Fibroblast of lung (primary cell): ENCODE data around the gene SLC6A13. TPM values are rescaled to one million over a fixed set of nuclear protein-coding genes. Genes with fewer than 3 reads are reported as not detected.

Source experiments
- DNase-seq, 2 donors: peaks; one replicate each; pipeline versions ENCODE4 v3.0.0 to v3.0.0-alpha.2; 2010; ENCODE audit warnings: low read depth in 2 of 2
- H2AFZ ChIP-seq: 2 replicates; pipeline ENCODE4 v1.5.1; 2012; ENCODE audit warnings: low read length, control low read depth, inconsistent platforms
- H3K27ac ChIP-seq: 2 replicates; pipeline ENCODE4 v1.5.1; 2011; ENCODE audit warnings: low read length, control low read depth; ENCODE audit not compliant: insufficient read depth
- H3K27me3 ChIP-seq: 2 replicates; pipeline ENCODE4 v1.5.1; 2011; ENCODE audit warnings: mild to moderate bottlenecking, low read length; ENCODE audit not compliant: control insufficient read depth, insufficient read depth
- H3K36me3 ChIP-seq: 2 replicates; pipeline ENCODE4 v1.5.1; 2011; ENCODE audit warnings: low read length; ENCODE audit not compliant: control insufficient read depth, insufficient read depth
- H3K4me1 ChIP-seq: 2 replicates; pipeline ENCODE4 v1.5.1; 2011; ENCODE audit warnings: low read length; ENCODE audit not compliant: control insufficient read depth, insufficient read depth; ENCODE audit errors: extremely low read depth
- H3K4me2 ChIP-seq: 2 replicates; pipeline ENCODE4 v1.5.1; 2011; ENCODE audit warnings: low read length, control low read depth; ENCODE audit not compliant: insufficient read depth; ENCODE audit errors: extremely low read depth
- H3K4me3 ChIP-seq, 4 experiments: fragments of 200-600 bp in 1 of 4; sonication (generic) in 1 of 4; replicated peaks in 1 of 4; 2 replicates each; pipeline ENCODE4 v1.5.1; 2011 to 2016; ENCODE audit warnings: low read length in 4 of 4, low read depth in 3 of 4, mild to moderate bottlenecking in 3 of 4, control low read depth in 2 of 4, inconsistent platforms in 1 of 4, mixed read lengths in 1 of 4; ENCODE audit not compliant: insufficient read depth in 1 of 4; ENCODE audit errors: control extremely low read depth in 1 of 4
- H3K79me2 ChIP-seq: 2 replicates; pipeline ENCODE4 v1.5.1; 2012; ENCODE audit warnings: mild to moderate bottlenecking, low read length, inconsistent platforms; ENCODE audit not compliant: control insufficient read depth, insufficient read depth
- H3K9ac ChIP-seq: 2 replicates; pipeline ENCODE4 v1.5.1; 2011; ENCODE audit warnings: mild to moderate bottlenecking, low read length, control low read depth; ENCODE audit not compliant: insufficient read depth
- H3K9me3 ChIP-seq: 2 replicates; pipeline ENCODE4 v1.5.1; 2012; ENCODE audit warnings: low read depth, low read length; ENCODE audit not compliant: control insufficient read depth, insufficient read depth
- H4K20me1 ChIP-seq: 2 replicates; pipeline ENCODE4 v1.5.1; 2011; ENCODE audit warnings: low read length; ENCODE audit not compliant: control insufficient read depth, insufficient read depth; ENCODE audit errors: extremely low read depth
- EZH2 ChIP-seq: IDR thresholded peaks from 2 replicates; pipeline ENCODE4 v1.5.1; 2012; ENCODE audit warnings: low read length, control low read depth, mild to moderate bottlenecking; ENCODE audit errors: missing control alignments
- polyA plus RNA-seq, 2 donors: library from polyadenylated mRNA; depleted of rRNA in 1 of 2; stranded (reverse) in 1 of 2; unstranded in 1 of 2; fragments of >200 nt; gene quantifications; 2 replicates each; pipeline ENCODE4 v1.2.1, GENCODE V29; 2011 to 2012; ENCODE audit warnings: missing spikeins in 1 of 2
- total RNA-seq: library from RNA; depleted of rRNA; stranded (reverse); fragments of >200 nt; gene quantifications from 2 replicates; pipeline ENCODE4 v1.2.1, GENCODE V29; 2014
- TF ChIP-seq, protein P1 (sequence below), 2 donors: IDR thresholded peaks in 1 of 2; conservative IDR thresholded peaks in 1 of 2; 1 replicate in 1 of 2; 2 replicates in 1 of 2; pipeline ENCODE4 v1.5.1; 2011 to 2012; ENCODE audit warnings: low read length in 2 of 2, control low read depth in 1 of 2, inconsistent platforms in 1 of 2, low read depth in 1 of 2, mild to moderate bottlenecking in 1 of 2

SLC6A13 gene
- total and polyA plus RNA-seq, 2 donors (not counting 1 experiment from before 2014, with no cell fraction given): not detected

DNA sequence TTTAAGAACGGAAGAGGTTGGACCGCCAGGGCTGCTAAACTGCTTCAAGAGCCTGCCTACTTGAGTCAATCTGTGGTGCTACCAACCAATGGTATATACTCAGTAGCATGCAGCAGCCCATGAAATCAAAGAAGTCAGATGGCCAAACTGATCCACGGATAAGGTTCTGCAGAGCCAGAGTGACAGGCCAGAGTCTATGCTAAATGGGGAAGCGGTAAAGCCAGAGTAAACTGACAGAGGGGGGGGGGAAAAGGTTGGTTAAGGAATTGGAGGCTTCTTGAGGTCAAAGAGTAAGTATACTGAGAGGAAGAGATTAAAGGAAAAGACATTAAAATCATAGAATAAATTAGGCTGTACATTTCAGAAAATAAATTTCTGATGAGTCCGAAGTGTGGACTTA is 15.4 kb upstream of the SLC6A13 start:
- no peak for DNase-seq
- Histone ChIP-seq H3K4me1 (no peaks in the 10 kb centered on the region), H3K4me2 (no peak overlapping the region), H4K20me1 (no peaks in the 10 kb centered on the region), H3K79me2 (no peaks in the 10 kb centered on the region), H3K36me3 (no peaks in the 10 kb centered on the region), H3K4me3 (no peak overlapping the region), H3K9me3 (no peaks in the 10 kb centered on the region), H3K27ac (no peak overlapping the region), H3K9ac (no peak overlapping the region), H3K27me3 (no peaks in the 10 kb centered on the region), H2AFZ (no peak overlapping the region)
- no peak for TF ChIP-seq EZH2
- TF ChIP-seq, protein P1, sequence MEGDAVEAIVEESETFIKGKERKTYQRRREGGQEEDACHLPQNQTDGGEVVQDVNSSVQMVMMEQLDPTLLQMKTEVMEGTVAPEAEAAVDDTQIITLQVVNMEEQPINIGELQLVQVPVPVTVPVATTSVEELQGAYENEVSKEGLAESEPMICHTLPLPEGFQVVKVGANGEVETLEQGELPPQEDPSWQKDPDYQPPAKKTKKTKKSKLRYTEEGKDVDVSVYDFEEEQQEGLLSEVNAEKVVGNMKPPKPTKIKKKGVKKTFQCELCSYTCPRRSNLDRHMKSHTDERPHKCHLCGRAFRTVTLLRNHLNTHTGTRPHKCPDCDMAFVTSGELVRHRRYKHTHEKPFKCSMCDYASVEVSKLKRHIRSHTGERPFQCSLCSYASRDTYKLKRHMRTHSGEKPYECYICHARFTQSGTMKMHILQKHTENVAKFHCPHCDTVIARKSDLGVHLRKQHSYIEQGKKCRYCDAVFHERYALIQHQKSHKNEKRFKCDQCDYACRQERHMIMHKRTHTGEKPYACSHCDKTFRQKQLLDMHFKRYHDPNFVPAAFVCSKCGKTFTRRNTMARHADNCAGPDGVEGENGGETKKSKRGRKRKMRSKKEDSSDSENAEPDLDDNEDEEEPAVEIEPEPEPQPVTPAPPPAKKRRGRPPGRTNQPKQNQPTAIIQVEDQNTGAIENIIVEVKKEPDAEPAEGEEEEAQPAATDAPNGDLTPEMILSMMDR (conservative IDR thresholded peaks at IDR 0.05 in 1 of 2, IDR thresholded peaks at IDR 0.05 in 1 of 2; ENCODE audit: low read depth in 1 of 2, low read length in 2 of 2): no peak

DNA sequence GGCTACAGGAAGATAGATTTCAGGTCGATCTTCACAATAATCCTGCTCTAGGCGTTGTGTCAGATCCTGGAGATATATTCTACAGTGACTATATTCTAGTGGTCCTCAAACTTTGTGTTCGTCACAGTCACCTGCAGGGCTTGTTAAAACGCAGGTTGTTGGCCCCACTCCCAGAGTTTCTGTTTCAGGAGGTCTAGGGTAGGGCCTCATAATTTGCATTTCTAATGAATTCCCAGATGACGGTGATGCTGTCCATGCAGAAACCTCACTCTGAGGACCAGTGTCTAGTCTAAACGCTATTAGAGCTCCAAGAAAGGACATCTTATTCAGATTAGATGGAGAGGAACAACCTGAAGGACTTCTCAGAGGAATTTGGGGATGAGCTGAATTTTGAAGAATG is 13.2 kb upstream of the SLC6A13 start:
- Histone ChIP-seq H3K9ac (no peak overlapping the region), H3K9me3 (no peaks in the 10 kb centered on the region), H3K36me3 (no peaks in the 10 kb centered on the region), H4K20me1 (no peaks in the 10 kb centered on the region), H3K4me3 (no peak overlapping the region), H2AFZ (no peak overlapping the region), H3K4me1 (no peaks in the 10 kb centered on the region), H3K27me3 (no peaks in the 10 kb centered on the region), H3K27ac (no peak overlapping the region), H3K79me2 (no peaks in the 10 kb centered on the region), H3K4me2 (no peak overlapping the region)
- DNase-seq: no peak
- TF ChIP-seq, protein P1 (conservative IDR thresholded peaks at IDR 0.05 in 1 of 2, IDR thresholded peaks at IDR 0.05 in 1 of 2; ENCODE audit: low read depth in 1 of 2, low read length in 2 of 2): no peak
- TF ChIP-seq EZH2: no peak

DNA sequence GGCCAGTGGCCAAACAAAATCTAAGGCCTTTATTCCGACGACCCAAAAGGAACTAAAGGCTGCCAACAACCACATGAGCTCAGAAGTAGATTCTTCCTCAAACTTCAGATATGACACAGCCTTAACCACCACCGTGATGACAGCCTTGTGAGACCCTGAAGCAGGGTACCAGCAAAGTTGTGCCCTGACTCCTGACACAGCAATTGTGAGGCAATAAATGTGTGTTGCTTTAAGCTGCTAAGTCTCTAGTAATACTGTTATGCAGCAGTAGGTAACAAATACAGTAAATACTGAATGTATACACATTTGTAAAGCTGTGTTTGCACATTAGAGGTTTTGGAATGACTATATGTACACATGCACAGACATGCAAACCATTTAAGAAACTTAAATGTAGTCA is 10.7 kb upstream of the SLC6A13 start:
- no peak for DNase-seq
- H2AFZ ChIP-seq: no peak overlapping the region
- no peaks in the 10 kb centered on the region for H3K36me3 ChIP-seq
- no peak overlapping the region for H3K27ac ChIP-seq
- H3K79me2 ChIP-seq: no peaks in the 10 kb centered on the region
- TF ChIP-seq EZH2: no peak
- TF ChIP-seq, protein P1 (conservative IDR thresholded peaks at IDR 0.05 in 1 of 2, IDR thresholded peaks at IDR 0.05 in 1 of 2; ENCODE audit: low read depth in 1 of 2, low read length in 2 of 2): no peak
- H3K4me3 ChIP-seq: no peak overlapping the region
- H4K20me1 ChIP-seq: no peaks in the 10 kb centered on the region
- H3K9ac ChIP-seq: no peak overlapping the region
- no peaks in the 10 kb centered on the region for H3K9me3 ChIP-seq
- no peaks in the 10 kb centered on the region for H3K4me1 ChIP-seq
- peaks cover 10% of the 10 kb centered on the region for H3K27me3 ChIP-seq
- no peak overlapping the region for H3K4me2 ChIP-seq
